ENCODE data around the gene THRAP3. TPM values are rescaled to one million over a fixed set of nuclear protein-coding genes. Genes with fewer than 3 reads are reported as not detected.

THRAP3 gene
- total and polyA plus RNA-seq, 2 donors from 2014 or later, result 28.0 to 102 TPM

GRCh38 chr1:36349241-36349671 lies 125.0 kb downstream of the THRAP3 start:
- Histone ChIP-seq H3K4me1 (ENCODE audit: control insufficient read depth in 2 of 3, insufficient read depth in 2 of 3, low read depth in 1 of 3, low read length in 3 of 3) (peaks cover 5 to 23% (median 10%) of the 10 kb centered on the region in 3 donors), H3K9me3 (ENCODE audit: control insufficient read depth in 2 of 3, insufficient read depth in 1 of 3, low read length in 3 of 3) (no peaks in the 10 kb centered on the region), H3K27me3 (ENCODE audit: control insufficient read depth, insufficient read depth, low read length) (no peaks in the 10 kb centered on the region), H3K9ac (ENCODE audit: low read length in 3 of 3) (no peak overlapping the region), H3K4me3 (ENCODE audit: low read length in 3 of 3) (no peak overlapping the region), H3K36me3 (ENCODE audit: control insufficient read depth in 2 of 3, insufficient read depth in 3 of 3, low read length in 3 of 3) (peaks cover 2 to 32% (median 29%) of the 10 kb centered on the region in 3 donors), H3K27ac (ENCODE audit: low read depth in 2 of 2, low read length in 2 of 2) (no peak overlapping the region)
- DNase-seq, result no peak
- intact Hi-C loops (cut with DNase I), result no loop called here
- no peak for FAIRE-seq
- no peak for TF ChIP-seq CTCF (IDR thresholded peaks at IDR 0.05; ENCODE audit: borderline replicate concordance, extremely low read depth, insufficient read depth)

GRCh38 chr1:36349839-36350238 lies 125.6 kb downstream of the THRAP3 start:
- TF ChIP-seq CTCF (IDR thresholded peaks at IDR 0.05; ENCODE audit: borderline replicate concordance, extremely low read depth, insufficient read depth), result no peak
- intact Hi-C loops (cut with DNase I), result no loop called here
- H3K9me3 ChIP-seq (ENCODE audit: control insufficient read depth in 2 of 3, insufficient read depth in 1 of 3, low read length in 3 of 3), result no peaks in the 10 kb centered on the region
- no peak overlapping the region for H3K27ac ChIP-seq (ENCODE audit: low read depth in 2 of 2, low read length in 2 of 2)
- H3K4me3 ChIP-seq (ENCODE audit: low read length in 3 of 3), result no peak overlapping the region
- no peaks in the 10 kb centered on the region for H3K27me3 ChIP-seq (ENCODE audit: control insufficient read depth, insufficient read depth, low read length)
- peaks cover 5 to 23% (median 10%) of the 10 kb centered on the region in 3 donors for H3K4me1 ChIP-seq (ENCODE audit: control insufficient read depth in 2 of 3, insufficient read depth in 2 of 3, low read depth in 1 of 3, low read length in 3 of 3)
- peaks cover 2 to 34% (median 33%) of the 10 kb centered on the region in 3 donors for H3K36me3 ChIP-seq (ENCODE audit: control insufficient read depth in 2 of 3, insufficient read depth in 3 of 3, low read length in 3 of 3)
- DNase-seq, result no peak
- H3K9ac ChIP-seq (ENCODE audit: low read length in 3 of 3), result no peak overlapping the region
- FAIRE-seq, result no peak

- H3K36me3 ChIP-seq (ENCODE audit: control insufficient read depth in 2 of 3, insufficient read depth in 3 of 3, low read length in 3 of 3), result peaks cover 2 to 42% (median 29%) of the 10 kb centered on the region in 3 donors
- no peak overlapping the region for H3K4me3 ChIP-seq (ENCODE audit: low read length in 3 of 3)
- H3K27me3 ChIP-seq (ENCODE audit: control insufficient read depth, insufficient read depth, low read length), result no peaks in the 10 kb centered on the region
- intact Hi-C loops (cut with DNase I), result no loop called here
- no peaks in the 10 kb centered on the region for H3K9me3 ChIP-seq (ENCODE audit: control insufficient read depth in 2 of 3, insufficient read depth in 1 of 3, low read length in 3 of 3)
- H3K9ac ChIP-seq (ENCODE audit: low read length in 3 of 3), result no peak overlapping the region
- peak in 1 of 5 donors; percentile 89 for DNase-seq
- H3K4me1 ChIP-seq (ENCODE audit: control insufficient read depth in 2 of 3, insufficient read depth in 2 of 3, low read depth in 1 of 3, low read length in 3 of 3), result peaks cover 5 to 23% (median 10%) of the 10 kb centered on the region in 3 donors
- TF ChIP-seq CTCF (IDR thresholded peaks at IDR 0.05; ENCODE audit: borderline replicate concordance, extremely low read depth, insufficient read depth), result no peak
- peak overlapping the region; percentile 29 to 47 for H3K27ac ChIP-seq (ENCODE audit: low read depth in 2 of 2, low read length in 2 of 2)
- FAIRE-seq, result no peak
These were observed 126.5 kb downstream of the THRAP3 start for GRCh38 chr1:36350659-36351226.
